Femur (tissue), 1 donor: ENCODE results near the gene CDKL5.
"Not testable (repeated sequence)": the region's sequence is repeated elsewhere in the genome, so short reads cannot be mapped to it uniquely, and the experiment has no call there.

ENCODE experiments used
- DNase-seq: peaks from one replicate; pipeline ENCODE4 v3.0.0-alpha.2; 2017

Gene CDKL5

DNA sequence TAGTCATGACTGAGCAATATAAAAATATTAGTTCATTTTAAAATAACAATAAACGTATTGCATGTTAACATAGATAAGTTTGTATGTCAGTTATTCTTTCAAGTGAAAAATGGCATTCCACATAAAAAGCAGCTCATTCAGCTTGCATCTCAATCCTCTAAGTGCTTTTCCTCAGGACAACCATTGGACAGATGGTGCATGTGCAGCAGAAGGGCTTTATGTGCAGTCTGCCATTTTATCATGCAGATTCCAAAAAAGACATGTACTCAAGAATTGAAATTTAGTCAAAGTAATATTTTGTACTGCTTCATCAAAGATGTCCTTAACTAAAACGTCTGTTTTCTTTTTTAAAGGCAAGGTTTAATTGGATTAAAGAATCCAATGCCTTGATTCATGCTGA, 153.1 kb downstream of the CDKL5 start:
- DNase-seq, result no peak

DNA sequence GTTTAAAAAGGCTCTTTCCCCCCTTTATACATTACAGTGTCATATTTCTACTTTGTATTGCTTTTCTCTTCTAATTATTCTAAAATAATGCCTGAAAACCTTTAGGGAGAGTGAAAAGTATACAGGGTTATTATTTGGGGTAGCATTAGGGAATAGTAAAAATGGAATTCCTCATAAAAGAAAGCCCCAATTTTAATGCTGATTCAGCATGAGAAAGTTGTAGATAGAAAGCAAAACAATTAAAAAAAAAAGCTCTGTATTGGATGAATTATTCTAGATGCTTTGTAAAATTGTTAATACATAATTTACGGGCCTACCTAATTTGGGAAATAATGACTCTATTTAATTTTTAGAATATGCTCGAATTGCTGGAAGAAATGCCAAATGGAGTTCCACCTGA, 154.1 kb downstream of the CDKL5 start:
- DNase-seq, result no peak

DNA sequence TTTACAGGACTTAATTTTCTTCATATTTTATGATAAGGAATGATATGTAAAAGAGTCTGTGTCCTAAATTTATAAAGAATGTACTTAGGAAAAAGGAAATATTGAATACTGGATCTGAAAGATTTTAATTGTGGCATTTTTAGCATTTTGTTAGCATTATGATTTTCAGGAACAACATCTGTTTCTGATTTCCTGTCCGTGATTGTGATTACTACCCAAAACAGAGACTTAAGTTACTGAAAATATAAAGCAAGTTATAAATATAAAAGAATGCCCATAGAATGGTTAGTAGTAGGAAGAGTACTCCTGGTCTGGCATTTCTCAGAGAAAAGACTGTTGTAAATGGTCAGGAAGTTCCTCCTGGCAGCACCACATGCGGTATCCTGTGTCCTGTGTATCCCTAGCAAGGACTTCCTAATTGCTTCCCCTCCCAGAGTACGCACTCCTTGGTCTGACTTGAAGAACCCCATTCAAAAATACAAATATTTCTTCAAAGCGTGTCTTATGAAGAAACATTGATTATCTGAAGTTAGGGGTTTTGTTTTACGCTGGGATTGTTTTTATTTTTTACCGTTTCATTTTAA, 157.6 kb downstream of the CDKL5 start:
- DNase-seq, result no peak

DNA sequence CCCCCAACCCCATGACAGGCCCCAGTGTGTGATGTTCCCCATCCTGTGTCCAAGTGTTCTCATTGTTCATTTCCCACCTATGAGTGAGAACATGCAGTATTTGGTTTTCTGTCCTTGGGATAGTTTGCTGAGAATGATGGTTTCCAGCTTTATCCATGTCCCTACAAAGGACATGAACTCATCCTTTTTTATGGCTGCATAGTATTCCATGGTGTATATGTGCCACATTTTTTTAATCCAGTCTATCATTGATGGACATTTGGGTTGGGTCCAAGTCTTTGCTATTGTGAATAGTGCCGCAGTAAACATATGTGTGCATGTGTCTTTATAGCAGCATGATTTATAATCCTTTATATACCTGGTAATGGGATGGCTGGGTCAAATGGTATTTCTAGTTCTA, 163.9 kb downstream of the CDKL5 start:
- not testable (repeated sequence) for DNase-seq

DNA sequence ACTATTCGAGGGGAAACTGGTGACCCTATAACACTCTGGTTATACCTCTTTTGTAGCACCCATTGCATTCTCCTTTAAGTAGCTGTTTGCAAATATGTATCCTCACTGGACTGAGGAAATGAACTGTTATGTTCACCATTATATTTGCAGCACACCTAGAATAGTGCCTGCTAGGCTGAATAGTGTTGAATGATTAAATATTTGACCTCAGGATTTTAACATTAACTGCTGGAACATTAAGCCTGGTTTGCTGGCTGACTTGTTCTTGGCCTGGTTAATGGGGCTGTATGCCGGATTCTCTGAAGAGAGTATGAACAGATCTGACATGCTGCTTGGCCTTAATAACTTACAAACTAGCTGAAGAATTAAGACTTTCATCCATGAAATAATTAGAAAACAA, 166.4 kb downstream of the CDKL5 start:
- no peak for DNase-seq

DNA sequence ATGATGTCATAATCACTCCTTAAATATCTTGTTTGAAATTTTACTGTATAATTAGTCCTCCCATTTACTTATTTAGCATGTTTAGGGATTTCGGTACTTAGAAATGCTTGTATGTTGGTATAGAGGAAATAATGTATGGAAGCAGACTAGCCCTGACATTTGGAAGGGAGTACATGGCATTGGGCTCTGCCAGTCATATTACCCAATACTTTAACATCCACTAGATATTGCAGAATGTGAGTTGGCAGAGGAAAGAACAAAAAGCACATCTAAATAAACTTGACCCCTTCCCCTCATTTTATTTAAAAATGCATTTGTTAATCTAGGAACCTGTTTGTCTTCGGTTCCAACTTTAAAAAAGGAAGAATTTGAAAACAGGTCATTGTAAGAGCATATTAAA, 168.7 kb downstream of the CDKL5 start:
- DNase-seq, result no peak

DNA sequence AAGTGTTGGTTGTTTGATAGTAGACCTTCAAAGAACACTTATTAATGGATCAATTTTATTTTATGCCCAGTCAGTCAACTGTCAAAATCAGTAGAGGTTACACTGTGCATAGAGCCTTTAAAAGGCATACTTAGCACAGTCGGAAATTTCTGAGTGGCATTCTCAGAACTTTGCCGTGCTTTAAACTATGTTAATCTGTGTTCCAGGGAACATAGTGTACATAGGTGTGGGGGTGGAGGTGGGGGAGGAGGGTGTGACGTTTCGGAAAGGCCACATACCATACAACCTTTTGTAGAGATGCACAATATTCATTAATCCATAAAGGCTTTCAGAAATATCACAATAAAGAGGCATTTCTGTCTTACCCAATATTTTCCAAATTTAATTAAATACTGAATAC, 170.7 kb downstream of the CDKL5 start:
- no peak for DNase-seq

- no peak for DNase-seq
Observed at GRCh38 chrX:18598413-18598812, 173.0 kb downstream of the CDKL5 start.

- DNase-seq, result no peak
Observed at GRCh38 chrX:18607966-18608365, 182.6 kb downstream of the CDKL5 start.

- no peak for DNase-seq
Observed at GRCh38 chrX:18613930-18614639, 188.7 kb downstream of the CDKL5 start.

- DNase-seq, result no peak
Observed at GRCh38 chrX:18616688-18617406, 191.4 kb downstream of the CDKL5 start.

- DNase-seq, result no peak
Observed at GRCh38 chrX:18617407-18617750, 192.0 kb downstream of the CDKL5 start.

DNA sequence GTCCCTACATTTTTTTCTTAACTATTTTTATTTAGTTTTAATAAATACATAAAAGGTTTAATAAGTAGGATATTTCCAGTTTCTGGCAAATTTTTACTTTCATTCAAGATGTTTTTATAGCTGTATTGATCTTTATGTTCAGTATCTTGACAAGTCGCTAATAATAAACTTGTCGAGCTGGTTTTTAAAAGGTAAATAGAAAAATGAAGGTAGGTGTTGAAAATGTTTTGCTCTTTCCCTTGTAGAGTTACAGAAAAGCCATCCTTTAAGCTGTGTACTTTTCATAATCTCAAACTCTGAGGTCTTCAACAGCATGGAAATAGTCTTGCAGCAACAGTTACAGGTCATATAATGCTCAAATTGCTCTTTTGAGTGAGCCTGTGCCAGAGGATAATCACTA, 193.9 kb downstream of the CDKL5 start:
- no peak for DNase-seq

- DNase-seq, result no peak
Observed at GRCh38 chrX:18620349-18620748, 194.9 kb downstream of the CDKL5 start.

DNA sequence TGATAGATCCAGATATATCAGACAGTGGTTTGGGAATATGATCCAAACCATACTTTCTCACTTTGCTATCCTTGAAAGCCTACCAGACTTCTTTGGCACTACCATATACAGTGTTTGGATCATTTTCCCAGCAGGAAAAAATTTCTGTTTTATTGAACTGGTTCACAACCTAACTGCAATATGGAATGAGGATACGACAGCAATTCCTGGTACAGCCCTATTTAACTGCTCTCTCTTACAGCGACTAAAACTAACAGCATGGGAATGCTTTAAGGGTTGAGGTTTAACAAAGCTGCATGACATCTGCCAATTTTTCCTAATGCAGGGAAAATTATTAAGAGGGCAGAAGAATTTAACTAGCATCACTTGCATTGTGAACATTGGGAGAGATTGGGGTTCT, 199.2 kb downstream of the CDKL5 start:
- DNase-seq, result no peak

DNA sequence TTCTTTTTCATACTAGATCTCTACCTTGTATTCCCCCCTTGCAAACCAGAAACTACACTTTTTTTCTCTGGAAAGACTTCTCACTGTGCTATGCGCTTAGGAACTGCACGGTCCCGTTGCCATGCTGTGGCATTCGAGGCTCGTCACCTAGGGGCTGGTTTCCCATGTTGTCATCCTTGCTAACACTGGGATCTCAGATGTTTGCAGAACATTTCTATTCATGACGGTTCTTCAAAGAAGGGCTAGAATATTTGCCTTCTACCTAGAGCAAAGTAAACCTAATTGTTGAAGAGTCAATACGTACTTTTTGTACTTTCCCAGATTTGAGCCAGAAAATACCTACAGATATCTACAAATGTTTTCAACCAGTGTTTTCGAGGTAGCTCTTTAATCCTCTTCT, 205.5 kb downstream of the CDKL5 start:
- no peak for DNase-seq

DNA sequence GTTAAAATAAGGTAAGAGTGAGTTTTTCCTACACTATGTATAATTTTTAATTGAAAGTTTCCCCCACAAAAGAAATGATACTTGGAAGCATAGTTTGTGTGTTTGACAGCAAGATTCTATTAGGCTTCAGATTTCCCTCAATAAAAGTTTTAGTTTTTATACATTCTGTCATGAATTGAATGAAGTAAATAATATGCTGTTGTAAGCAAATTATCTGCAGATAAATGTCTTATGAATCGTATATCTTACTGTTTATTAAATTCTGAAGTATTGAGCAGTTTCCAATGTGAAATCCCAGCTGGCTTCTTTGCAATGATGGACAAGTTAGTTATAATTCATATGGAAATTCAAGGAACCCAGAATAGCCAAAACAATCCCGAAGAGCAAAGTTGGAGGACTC, 213.0 kb downstream of the CDKL5 start:
- no peak for DNase-seq

- DNase-seq, result no peak
Observed at GRCh38 chrX:18639280-18639679, 213.9 kb downstream of the CDKL5 start.

DNA sequence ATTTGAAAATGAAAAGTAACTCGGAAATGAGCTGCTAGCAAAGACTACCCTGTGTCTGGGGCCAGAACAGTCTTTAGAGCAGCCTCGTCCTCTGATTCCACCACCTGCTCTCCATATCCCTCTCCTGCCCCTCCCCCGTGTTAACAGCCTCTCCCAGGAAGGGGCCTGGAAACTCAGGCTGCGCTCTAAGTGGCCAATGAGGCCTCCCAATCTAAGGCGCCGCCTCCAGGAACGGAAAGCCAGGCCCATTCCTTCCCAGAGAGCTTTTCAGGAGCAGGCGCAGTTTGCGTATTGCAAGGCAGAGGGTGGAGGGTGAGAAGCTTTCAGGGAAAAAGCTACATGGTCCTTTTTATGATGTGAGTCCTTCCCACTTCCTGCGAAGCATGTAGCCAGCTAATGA, 215.3 kb downstream of the CDKL5 start:
- DNase-seq, result no peak

GRCh38 chrX:18643243-18643642, 217.8 kb downstream of the CDKL5 start:
- no peak for DNase-seq

GRCh38 chrX:18643853-18644252, 218.4 kb downstream of the CDKL5 start:
- DNase-seq, result no peak

DNA sequence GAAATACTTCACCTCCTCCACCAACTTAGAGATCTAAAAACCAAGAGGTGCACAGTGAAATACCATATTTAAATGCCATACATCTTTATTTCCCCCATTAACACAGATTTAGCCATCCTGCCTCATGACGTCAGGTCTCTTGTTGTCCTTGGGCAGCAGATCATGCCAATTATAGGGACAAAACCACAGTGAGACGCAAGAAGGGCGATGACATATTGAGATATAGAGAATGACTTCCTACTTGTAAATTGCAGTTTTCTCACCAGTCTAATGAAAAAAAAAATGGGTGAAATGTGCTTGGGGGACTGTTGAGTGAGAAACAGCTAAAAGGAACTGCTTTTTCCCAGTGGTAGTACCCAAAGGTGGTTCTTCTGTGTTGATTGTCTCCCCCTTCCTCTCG, 222.2 kb downstream of the CDKL5 start:
- no peak for DNase-seq

DNA sequence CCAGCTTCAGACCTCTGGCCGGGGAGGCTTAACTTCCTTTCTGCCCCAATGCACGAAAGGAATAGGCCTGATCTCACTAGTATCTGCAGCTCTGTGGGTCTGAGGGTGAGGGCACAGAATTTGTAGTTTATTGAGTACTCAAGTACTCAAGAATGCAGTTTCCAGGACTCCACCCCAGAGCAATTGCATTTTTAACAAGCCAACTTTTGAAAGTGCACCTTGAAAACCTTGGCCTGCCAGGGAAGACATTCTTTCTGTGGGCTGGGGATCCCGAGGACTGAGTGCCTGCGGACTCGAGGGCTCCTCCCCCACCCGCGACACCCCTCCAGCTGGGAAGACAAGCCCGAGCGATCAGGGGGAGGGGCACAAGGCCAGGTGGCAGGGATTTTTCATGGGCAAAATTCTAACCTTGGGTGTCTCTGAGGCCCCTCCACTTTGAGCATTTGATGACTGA, 224.1 kb downstream of the CDKL5 start:
- no peak for DNase-seq

DNA sequence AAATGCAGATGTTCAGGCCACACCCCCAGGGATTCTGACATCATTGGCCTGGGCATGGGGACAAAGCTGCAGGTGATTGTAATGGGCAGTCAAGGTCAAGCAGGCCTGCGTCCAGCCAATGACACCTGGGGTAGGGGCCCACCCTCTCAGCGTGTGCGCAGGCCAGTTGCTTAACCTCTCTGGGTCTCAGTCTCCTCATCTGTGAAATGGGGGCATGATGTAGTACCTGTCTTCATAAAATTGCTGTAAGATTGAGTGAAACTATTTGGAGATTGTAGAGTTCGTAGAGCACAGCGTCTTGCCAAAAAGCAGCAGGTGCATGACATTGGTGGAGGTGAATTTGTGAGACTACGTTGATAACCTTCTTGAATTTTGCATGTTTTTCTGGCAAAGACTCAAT, 225.3 kb downstream of the CDKL5 start:
- no peak for DNase-seq

- no peak for DNase-seq
Observed at GRCh38 chrX:18652636-18653035, 227.2 kb downstream of the CDKL5 start.
